ENCODE data around the gene CCNC.

The CCNC gene

DNA sequence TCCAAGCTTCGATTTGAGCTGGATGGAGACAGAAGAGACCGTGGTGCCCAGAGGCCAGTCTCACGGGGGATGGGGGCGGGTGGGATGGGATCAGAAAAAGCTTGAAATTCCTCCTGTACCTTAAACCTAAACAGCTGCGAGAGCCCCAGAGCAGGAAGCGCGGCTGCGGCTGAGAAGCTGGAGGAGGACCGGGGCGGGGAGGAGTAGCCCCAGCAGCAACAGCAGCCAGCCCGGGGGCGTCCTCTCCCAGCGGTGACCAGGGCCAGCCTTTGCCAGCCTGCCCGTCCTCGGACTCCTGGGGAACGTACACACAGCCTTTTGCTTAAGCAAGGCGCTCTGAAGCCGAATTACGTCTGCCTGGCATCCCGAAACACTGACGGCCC, 20.8 kb upstream of the CCNC start:
- TF ChIP-seq, protein P1, sequence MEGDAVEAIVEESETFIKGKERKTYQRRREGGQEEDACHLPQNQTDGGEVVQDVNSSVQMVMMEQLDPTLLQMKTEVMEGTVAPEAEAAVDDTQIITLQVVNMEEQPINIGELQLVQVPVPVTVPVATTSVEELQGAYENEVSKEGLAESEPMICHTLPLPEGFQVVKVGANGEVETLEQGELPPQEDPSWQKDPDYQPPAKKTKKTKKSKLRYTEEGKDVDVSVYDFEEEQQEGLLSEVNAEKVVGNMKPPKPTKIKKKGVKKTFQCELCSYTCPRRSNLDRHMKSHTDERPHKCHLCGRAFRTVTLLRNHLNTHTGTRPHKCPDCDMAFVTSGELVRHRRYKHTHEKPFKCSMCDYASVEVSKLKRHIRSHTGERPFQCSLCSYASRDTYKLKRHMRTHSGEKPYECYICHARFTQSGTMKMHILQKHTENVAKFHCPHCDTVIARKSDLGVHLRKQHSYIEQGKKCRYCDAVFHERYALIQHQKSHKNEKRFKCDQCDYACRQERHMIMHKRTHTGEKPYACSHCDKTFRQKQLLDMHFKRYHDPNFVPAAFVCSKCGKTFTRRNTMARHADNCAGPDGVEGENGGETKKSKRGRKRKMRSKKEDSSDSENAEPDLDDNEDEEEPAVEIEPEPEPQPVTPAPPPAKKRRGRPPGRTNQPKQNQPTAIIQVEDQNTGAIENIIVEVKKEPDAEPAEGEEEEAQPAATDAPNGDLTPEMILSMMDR (IDR thresholded peaks at IDR 0.05; ENCODE audit: low read depth, low read length), result no peak
- TF ChIP-seq EZH2phosphoT487 (IDR thresholded peaks at IDR 0.05; ENCODE audit: low read depth), result no peak
- Histone ChIP-seq H2AFZ (ENCODE audit: low read depth, low read length) (peak overlapping the region; percentile 74), H3K27me3 (ENCODE audit: low read depth, low read length) (no peaks in the 10 kb centered on the region; the same call in 1 of the 2 replicates), H3K27ac (ENCODE audit: low read length) (no peak overlapping the region), H3K9ac (ENCODE audit: low read length) (peak overlapping the region; percentile 54), H4K20me1 (ENCODE audit: insufficient read depth, low read length) (no peaks in the 10 kb centered on the region), H3K36me3 (replicated peaks; ENCODE audit: low read depth, low read length) (no peaks in the 10 kb centered on the region), H3K9me3 (ENCODE audit: insufficient read depth, low read length) (no peaks in the 10 kb centered on the region), H3K4me3 (ENCODE audit: low read length) (peak overlapping the region; percentile 78), H3K79me2 (ENCODE audit: low read length) (no peaks in the 10 kb centered on the region), H3K4me2 (ENCODE audit: low read length) (peak overlapping the region; percentile 79), H3K4me1 (ENCODE audit: low read length) (no peaks in the 10 kb centered on the region)

DNA sequence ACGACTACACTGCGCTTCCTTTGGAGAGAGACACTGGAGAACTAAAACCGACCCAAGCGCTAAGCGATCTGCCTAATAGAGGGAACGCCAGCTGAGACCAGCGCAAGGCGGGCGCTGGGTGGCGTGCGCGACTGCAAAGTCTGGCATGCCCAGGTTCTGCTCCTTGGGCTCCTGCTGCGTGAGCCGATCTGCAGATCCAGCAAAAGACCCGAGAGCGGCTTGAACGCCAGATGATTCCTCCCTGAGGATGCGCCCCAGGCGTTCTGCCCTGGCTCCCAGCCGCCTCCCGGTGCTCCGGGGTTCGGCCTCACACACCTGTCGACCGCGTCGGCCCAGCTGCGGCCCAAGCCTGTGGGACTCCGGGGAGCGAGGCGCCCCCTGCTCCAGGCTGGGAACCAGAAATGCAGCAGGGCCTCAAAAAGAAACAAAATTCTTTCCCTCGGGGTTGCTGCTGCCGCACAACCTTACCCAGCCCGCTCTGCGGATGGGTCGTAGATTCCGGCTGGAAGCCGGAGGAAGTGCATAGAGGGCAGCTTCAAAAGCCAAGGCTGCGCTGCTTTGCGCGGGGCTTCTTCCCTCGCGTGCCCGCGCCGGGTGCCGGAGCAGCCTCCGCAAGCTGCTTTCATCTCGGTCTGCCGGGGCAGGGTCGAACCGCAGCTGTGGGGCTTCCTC, 20.3 kb upstream of the CCNC start:
- Histone ChIP-seq H3K27me3 (ENCODE audit: low read depth, low read length) (no peaks in the 10 kb centered on the region; the same call in 1 of the 2 replicates), H3K9ac (ENCODE audit: low read length) (peak overlapping the region; percentile 54), H4K20me1 (ENCODE audit: insufficient read depth, low read length) (no peaks in the 10 kb centered on the region), H3K27ac (ENCODE audit: low read length) (no peak overlapping the region), H3K36me3 (replicated peaks; ENCODE audit: low read depth, low read length) (no peaks in the 10 kb centered on the region), H3K4me1 (ENCODE audit: low read length) (no peaks in the 10 kb centered on the region), H2AFZ (ENCODE audit: low read depth, low read length) (peak overlapping the region; percentile 74), H3K4me3 (ENCODE audit: low read length) (peak overlapping the region; percentile 78), H3K9me3 (ENCODE audit: insufficient read depth, low read length) (no peaks in the 10 kb centered on the region), H3K4me2 (ENCODE audit: low read length) (peak overlapping the region; percentile 79), H3K79me2 (ENCODE audit: low read length) (no peaks in the 10 kb centered on the region)
- TF ChIP-seq, protein P1 (IDR thresholded peaks at IDR 0.05; ENCODE audit: low read depth, low read length), result peak; percentile 73
- no peak for TF ChIP-seq EZH2phosphoT487 (IDR thresholded peaks at IDR 0.05; ENCODE audit: low read depth)

DNA sequence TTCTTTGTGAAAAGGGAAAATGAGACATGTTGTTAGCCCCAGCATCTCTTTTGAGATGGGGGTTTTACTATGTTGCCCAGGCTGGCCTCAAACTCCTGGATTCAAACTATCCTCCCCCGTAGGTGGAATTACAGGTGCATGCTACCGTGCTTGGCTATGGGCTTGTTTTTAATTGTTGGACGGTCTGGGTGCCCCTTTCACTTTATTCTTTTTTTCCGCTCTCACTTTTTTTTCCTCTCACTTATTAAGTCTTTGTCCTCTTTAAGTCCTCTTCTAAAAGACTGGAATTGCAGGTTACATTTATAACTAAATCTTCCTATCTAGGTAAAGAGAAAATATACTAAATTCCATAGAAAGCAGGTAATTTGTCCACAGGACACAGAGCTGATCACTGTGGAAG, 19.3 kb upstream of the CCNC start:
- no peak overlapping the region for H3K27ac ChIP-seq (ENCODE audit: low read length)
- H3K4me3 ChIP-seq (ENCODE audit: low read length), result no peak overlapping the region
- no peak overlapping the region for H3K9ac ChIP-seq (ENCODE audit: low read length)
- no peak overlapping the region for H3K4me2 ChIP-seq (ENCODE audit: low read length)
- H2AFZ ChIP-seq (ENCODE audit: low read depth, low read length), result no peak overlapping the region
- no peaks in the 10 kb centered on the region for H3K9me3 ChIP-seq (ENCODE audit: insufficient read depth, low read length)
- H3K79me2 ChIP-seq (ENCODE audit: low read length), result no peaks in the 10 kb centered on the region
- H4K20me1 ChIP-seq (ENCODE audit: insufficient read depth, low read length), result no peaks in the 10 kb centered on the region
- H3K4me1 ChIP-seq (ENCODE audit: low read length), result no peaks in the 10 kb centered on the region
- H3K36me3 ChIP-seq (replicated peaks; ENCODE audit: low read depth, low read length), result no peaks in the 10 kb centered on the region
- no peak for TF ChIP-seq EZH2phosphoT487 (IDR thresholded peaks at IDR 0.05; ENCODE audit: low read depth)
- H3K27me3 ChIP-seq (ENCODE audit: low read depth, low read length), result no peaks in the 10 kb centered on the region; the same call in 1 of the 2 replicates

DNA sequence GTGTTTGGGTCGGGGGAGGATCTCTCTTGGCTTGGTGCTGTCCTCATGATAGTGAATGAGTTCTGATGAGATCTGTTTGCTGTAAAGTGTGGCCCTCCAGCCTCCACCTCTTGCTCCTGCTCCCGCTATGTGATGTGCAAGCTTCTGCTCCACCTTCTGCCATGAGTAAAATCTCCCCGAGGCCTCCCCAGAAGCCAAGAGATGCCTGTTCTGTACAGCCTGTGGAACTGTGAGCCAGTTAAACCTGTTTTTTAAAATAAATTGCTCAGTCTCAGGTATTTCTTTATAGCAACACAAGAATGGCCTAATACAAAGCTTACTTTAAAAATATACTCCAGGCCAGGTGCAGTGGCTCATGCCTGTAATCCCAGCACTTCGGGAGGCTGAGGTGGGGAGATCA, 11.3 kb upstream of the CCNC start:
- no peaks in the 10 kb centered on the region for H3K4me1 ChIP-seq (ENCODE audit: low read length)
- no peaks in the 10 kb centered on the region for H3K36me3 ChIP-seq (replicated peaks; ENCODE audit: low read depth, low read length)
- H3K9me3 ChIP-seq (ENCODE audit: insufficient read depth, low read length), result no peaks in the 10 kb centered on the region
- H3K4me2 ChIP-seq (ENCODE audit: low read length), result no peak overlapping the region
- no peak overlapping the region for H3K9ac ChIP-seq (ENCODE audit: low read length)
- no peak overlapping the region for H2AFZ ChIP-seq (ENCODE audit: low read depth, low read length)
- no peak overlapping the region for H3K27ac ChIP-seq (ENCODE audit: low read length)
- no peaks in the 10 kb centered on the region for H3K79me2 ChIP-seq (ENCODE audit: low read length)
- no peak overlapping the region for H3K4me3 ChIP-seq (ENCODE audit: low read length)
- no peaks in the 10 kb centered on the region for H3K27me3 ChIP-seq (ENCODE audit: low read depth, low read length)
- no peak for TF ChIP-seq EZH2phosphoT487 (IDR thresholded peaks at IDR 0.05; ENCODE audit: low read depth)
- TF ChIP-seq, protein P1 (IDR thresholded peaks at IDR 0.05; ENCODE audit: low read depth, low read length), result no peak
- H4K20me1 ChIP-seq (ENCODE audit: insufficient read depth, low read length), result no peaks in the 10 kb centered on the region
